ENCODE results near the gene EVI5L.
"Not testable (repeated sequence)": the region's sequence is repeated elsewhere in the genome, so short reads cannot be mapped to it uniquely, and the experiment has no call there.

The EVI5L gene

GRCh38 chr19:7893362-7894101 is 63.5 kb downstream of the EVI5L start:
- H3K36me3 ChIP-seq (ENCODE audit: control insufficient read depth in 5 of 5, insufficient read depth in 5 of 5, low read length in 5 of 5); H3K4me1 ChIP-seq (ENCODE audit: control insufficient read depth in 5 of 5, insufficient read depth in 5 of 5, low read length in 5 of 5); H3K9me3 ChIP-seq (ENCODE audit: control insufficient read depth in 5 of 5, low read length in 5 of 5); H3K4me3 ChIP-seq (ENCODE audit: low read depth in 1 of 5, low read length in 5 of 5); H3K9ac ChIP-seq (ENCODE audit: low read length in 5 of 5); H3K27ac ChIP-seq (ENCODE audit: low read depth, low read length): not testable (repeated sequence)
- H3K27me3 ChIP-seq (ENCODE audit: control insufficient read depth in 5 of 5, insufficient read depth in 4 of 5, low read length in 5 of 5) = peaks cover 0 to 28% (median 20%) of the 10 kb centered on the region in 5 donors

GRCh38 chr19:7894612-7895309 is 64.7 kb downstream of the EVI5L start:
- Histone ChIP-seq H3K27me3 (ENCODE audit: control insufficient read depth in 5 of 5, insufficient read depth in 4 of 5, low read length in 5 of 5) (peaks cover 0 to 26% (median 20%) of the 10 kb centered on the region in 5 donors), H3K9me3 (ENCODE audit: control insufficient read depth in 5 of 5, low read length in 5 of 5) (no peaks in the 10 kb centered on the region), H3K36me3 (ENCODE audit: control insufficient read depth in 5 of 5, insufficient read depth in 5 of 5, low read length in 5 of 5) (no peaks in the 10 kb centered on the region), H3K4me1 (ENCODE audit: control insufficient read depth in 5 of 5, insufficient read depth in 5 of 5, low read length in 5 of 5) (no peaks in the 10 kb centered on the region), H3K27ac (ENCODE audit: low read depth, low read length) (no peak overlapping the region), H3K9ac (ENCODE audit: low read length in 5 of 5) (no peak overlapping the region), H3K4me3 (ENCODE audit: low read depth in 1 of 5, low read length in 5 of 5) (no peak overlapping the region)

GRCh38 chr19:7895565-7895964 is 65.5 kb downstream of the EVI5L start:
- H3K4me3 ChIP-seq (ENCODE audit: low read depth in 1 of 5, low read length in 5 of 5) = no peak overlapping the region
- no peaks in the 10 kb centered on the region for H3K4me1 ChIP-seq (ENCODE audit: control insufficient read depth in 5 of 5, insufficient read depth in 5 of 5, low read length in 5 of 5)
- no peak overlapping the region for H3K27ac ChIP-seq (ENCODE audit: low read depth, low read length)
- H3K36me3 ChIP-seq (ENCODE audit: control insufficient read depth in 5 of 5, insufficient read depth in 5 of 5, low read length in 5 of 5) = no peaks in the 10 kb centered on the region
- H3K9me3 ChIP-seq (ENCODE audit: control insufficient read depth in 5 of 5, low read length in 5 of 5) = no peaks in the 10 kb centered on the region
- peaks cover 0 to 27% (median 20%) of the 10 kb centered on the region in 5 donors for H3K27me3 ChIP-seq (ENCODE audit: control insufficient read depth in 5 of 5, insufficient read depth in 4 of 5, low read length in 5 of 5)
- no peak overlapping the region for H3K9ac ChIP-seq (ENCODE audit: low read length in 5 of 5)

- peaks cover 0 to 26% (median 20%) of the 10 kb centered on the region in 5 donors for H3K27me3 ChIP-seq (ENCODE audit: control insufficient read depth in 5 of 5, insufficient read depth in 4 of 5, low read length in 5 of 5)
- H3K9ac ChIP-seq (ENCODE audit: low read length in 5 of 5) = no peak overlapping the region
- H3K9me3 ChIP-seq (ENCODE audit: control insufficient read depth in 5 of 5, low read length in 5 of 5) = no peaks in the 10 kb centered on the region
- H3K27ac ChIP-seq (ENCODE audit: low read depth, low read length) = no peak overlapping the region
- H3K4me3 ChIP-seq (ENCODE audit: low read depth in 1 of 5, low read length in 5 of 5) = no peak overlapping the region
- H3K36me3 ChIP-seq (ENCODE audit: control insufficient read depth in 5 of 5, insufficient read depth in 5 of 5, low read length in 5 of 5) = no peaks in the 10 kb centered on the region
- H3K4me1 ChIP-seq (ENCODE audit: control insufficient read depth in 5 of 5, insufficient read depth in 5 of 5, low read length in 5 of 5) = no peaks in the 10 kb centered on the region
Measured at GRCh38 chr19:7897292-7897691, 67.3 kb downstream of the EVI5L start.

- no peaks in the 10 kb centered on the region for H3K9me3 ChIP-seq (ENCODE audit: control insufficient read depth in 5 of 5, low read length in 5 of 5)
- peaks cover 2 to 10% (median 9%) of the 10 kb centered on the region in 5 donors for H3K4me1 ChIP-seq (ENCODE audit: control insufficient read depth in 5 of 5, insufficient read depth in 5 of 5, low read length in 5 of 5)
Measured at GRCh38 chr19:7898967-7899366, 68.9 kb downstream of the EVI5L start.

GRCh38 chr19:7899751-7900378 is 69.8 kb downstream of the EVI5L start:
- peaks cover 0 to 15% (median 8%) of the 10 kb centered on the region in 5 donors for H3K27me3 ChIP-seq (ENCODE audit: control insufficient read depth in 5 of 5, insufficient read depth in 4 of 5, low read length in 5 of 5)
- no peaks in the 10 kb centered on the region for H3K9me3 ChIP-seq (ENCODE audit: control insufficient read depth in 5 of 5, low read length in 5 of 5)
- H3K9ac ChIP-seq (ENCODE audit: low read length in 5 of 5) = no peak overlapping the region
- H3K4me1 ChIP-seq (ENCODE audit: control insufficient read depth in 5 of 5, insufficient read depth in 5 of 5, low read length in 5 of 5) = peaks cover 5 to 18% (median 17%) of the 10 kb centered on the region in 5 donors
- H3K4me3 ChIP-seq (ENCODE audit: low read depth in 1 of 5, low read length in 5 of 5) = no peak overlapping the region
- H3K27ac ChIP-seq (ENCODE audit: low read depth, low read length) = no peak overlapping the region
- no peaks in the 10 kb centered on the region for H3K36me3 ChIP-seq (ENCODE audit: control insufficient read depth in 5 of 5, insufficient read depth in 5 of 5, low read length in 5 of 5)

More at GRCh38 chr19:7898967-7899366, 68.9 kb downstream of the EVI5L start:
- no peak overlapping the region for H3K4me3 ChIP-seq (ENCODE audit: low read depth in 1 of 5, low read length in 5 of 5)
- H3K27me3 ChIP-seq (ENCODE audit: control insufficient read depth in 5 of 5, insufficient read depth in 4 of 5, low read length in 5 of 5) = peaks cover 0 to 21% (median 16%) of the 10 kb centered on the region in 5 donors
- no peak overlapping the region for H3K27ac ChIP-seq (ENCODE audit: low read depth, low read length)
- H3K36me3 ChIP-seq (ENCODE audit: control insufficient read depth in 5 of 5, insufficient read depth in 5 of 5, low read length in 5 of 5) = no peaks in the 10 kb centered on the region
- no peak overlapping the region for H3K9ac ChIP-seq (ENCODE audit: low read length in 5 of 5)

- H3K27me3 ChIP-seq (ENCODE audit: control insufficient read depth in 5 of 5, insufficient read depth in 4 of 5, low read length in 5 of 5) = peaks cover 0 to 11% (median 3%) of the 10 kb centered on the region in 5 donors
- H3K36me3 ChIP-seq (ENCODE audit: control insufficient read depth in 5 of 5, insufficient read depth in 5 of 5, low read length in 5 of 5) = no peaks in the 10 kb centered on the region
- no peak overlapping the region for H3K9ac ChIP-seq (ENCODE audit: low read length in 5 of 5)
- H3K4me1 ChIP-seq (ENCODE audit: control insufficient read depth in 5 of 5, insufficient read depth in 5 of 5, low read length in 5 of 5) = peaks cover 8 to 23% (median 23%) of the 10 kb centered on the region in 5 donors
- no peak overlapping the region for H3K27ac ChIP-seq (ENCODE audit: low read depth, low read length)
- H3K9me3 ChIP-seq (ENCODE audit: control insufficient read depth in 5 of 5, low read length in 5 of 5) = no peaks in the 10 kb centered on the region
- H3K4me3 ChIP-seq (ENCODE audit: low read depth in 1 of 5, low read length in 5 of 5) = no peak overlapping the region
Measured at GRCh38 chr19:7900401-7900870, 70.4 kb downstream of the EVI5L start.

- H3K27ac ChIP-seq (ENCODE audit: low read depth, low read length) = no peak overlapping the region
- no peak overlapping the region for H3K9ac ChIP-seq (ENCODE audit: low read length in 5 of 5)
- no peaks in the 10 kb centered on the region for H3K9me3 ChIP-seq (ENCODE audit: control insufficient read depth in 5 of 5, low read length in 5 of 5)
- peaks cover 0 to 11% (median 0%) of the 10 kb centered on the region in 5 donors for H3K27me3 ChIP-seq (ENCODE audit: control insufficient read depth in 5 of 5, insufficient read depth in 4 of 5, low read length in 5 of 5)
- no peak overlapping the region for H3K4me3 ChIP-seq (ENCODE audit: low read depth in 1 of 5, low read length in 5 of 5)
- H3K4me1 ChIP-seq (ENCODE audit: control insufficient read depth in 5 of 5, insufficient read depth in 5 of 5, low read length in 5 of 5) = peaks cover 8 to 28% (median 27%) of the 10 kb centered on the region in 5 donors
- H3K36me3 ChIP-seq (ENCODE audit: control insufficient read depth in 5 of 5, insufficient read depth in 5 of 5, low read length in 5 of 5) = peaks cover 0 to 4% (median 2%) of the 10 kb centered on the region in 5 donors
Measured at GRCh38 chr19:7900931-7901330, 70.9 kb downstream of the EVI5L start.

GRCh38 chr19:7901337-7901736 is 71.3 kb downstream of the EVI5L start:
- Histone ChIP-seq H3K4me1 (ENCODE audit: control insufficient read depth in 5 of 5, insufficient read depth in 5 of 5, low read length in 5 of 5) (peaks cover 8 to 32% (median 29%) of the 10 kb centered on the region in 5 donors), H3K4me3 (ENCODE audit: low read depth in 1 of 5, low read length in 5 of 5) (no peak overlapping the region), H3K9ac (ENCODE audit: low read length in 5 of 5) (no peak overlapping the region), H3K36me3 (ENCODE audit: control insufficient read depth in 5 of 5, insufficient read depth in 5 of 5, low read length in 5 of 5) (peaks cover 0 to 8% (median 5%) of the 10 kb centered on the region in 5 donors), H3K27me3 (ENCODE audit: control insufficient read depth in 5 of 5, insufficient read depth in 4 of 5, low read length in 5 of 5) (peaks cover 0 to 11% (median 0%) of the 10 kb centered on the region in 5 donors), H3K9me3 (ENCODE audit: control insufficient read depth in 5 of 5, low read length in 5 of 5) (no peaks in the 10 kb centered on the region), H3K27ac (ENCODE audit: low read depth, low read length) (no peak overlapping the region)
